GM21423 (cell line): ENCODE measurements around the gene CLDN1.

Source experiments
- ATAC-seq: cut with Tn5 transposase; IDR thresholded peaks from one replicate; pipeline ENCODE4 v1.9.1; 2021; ENCODE audit warnings: mild to moderate bottlenecking, moderate library complexity; ENCODE audit not compliant: unreplicated experiment

Gene CLDN1, protein sequence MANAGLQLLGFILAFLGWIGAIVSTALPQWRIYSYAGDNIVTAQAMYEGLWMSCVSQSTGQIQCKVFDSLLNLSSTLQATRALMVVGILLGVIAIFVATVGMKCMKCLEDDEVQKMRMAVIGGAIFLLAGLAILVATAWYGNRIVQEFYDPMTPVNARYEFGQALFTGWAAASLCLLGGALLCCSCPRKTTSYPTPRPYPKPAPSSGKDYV

DNA sequence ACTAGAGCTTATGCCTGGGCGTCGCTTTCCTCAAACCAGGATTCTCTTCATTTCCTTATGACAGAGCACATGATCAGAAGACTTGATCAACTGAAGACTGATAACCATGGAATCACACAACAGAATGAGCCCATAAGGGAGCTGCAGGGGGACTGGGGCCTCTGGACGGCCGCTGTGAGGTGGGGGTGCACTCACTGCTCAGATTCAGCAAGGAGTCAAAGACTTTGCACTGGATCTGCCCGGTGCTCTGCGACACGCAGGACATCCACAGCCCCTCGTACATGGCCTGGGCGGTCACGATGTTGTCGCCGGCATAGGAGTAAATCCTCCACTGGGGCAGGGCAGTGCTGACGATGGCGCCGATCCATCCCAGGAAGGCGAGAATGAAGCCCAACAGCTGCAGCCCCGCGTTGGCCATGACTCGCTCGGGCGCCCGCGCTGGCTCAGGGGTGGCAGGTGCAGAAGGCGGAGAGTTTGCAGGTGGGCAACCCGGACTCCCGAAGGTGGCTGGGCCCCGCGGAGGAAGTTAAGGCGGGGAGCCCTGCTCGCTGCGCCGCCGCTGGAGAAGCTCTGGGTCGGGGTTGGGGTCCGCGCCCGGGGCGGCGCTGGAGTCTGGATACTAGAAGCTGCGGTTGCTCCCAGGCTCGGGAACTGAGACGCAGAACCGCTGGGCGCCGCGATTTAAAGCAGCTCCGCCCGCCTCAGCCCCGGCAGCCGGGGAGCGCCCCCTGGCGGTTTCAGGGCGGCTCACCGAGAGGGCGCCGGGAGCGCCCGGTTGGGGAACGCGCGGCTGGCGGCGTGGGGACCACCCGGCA, at the start of gene CLDN1:
CLDN1 (minus strand) TSS at position 658 of the 815 bp plus-strand sequence; CDS start at position 418, 240 bp downstream.
- peak; percentile 88 for ATAC-seq

DNA sequence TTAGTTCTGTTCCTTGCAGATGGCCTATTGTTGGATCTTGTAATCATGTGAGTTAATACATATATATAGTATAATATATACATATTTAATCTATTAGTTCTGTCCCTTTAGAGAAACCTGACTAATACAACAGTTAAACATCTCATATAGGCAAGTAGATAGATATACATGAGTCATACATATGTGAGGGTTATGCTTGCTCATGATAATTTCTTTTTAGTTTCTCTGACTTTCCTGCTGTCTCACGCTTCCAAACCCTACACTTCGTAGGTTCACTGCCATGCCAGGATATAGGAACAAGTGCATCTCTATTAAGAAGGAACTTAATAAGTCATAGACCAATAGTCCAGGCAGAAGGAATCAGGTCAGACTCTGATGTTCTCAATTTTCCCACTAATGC, 48.9 kb upstream of the CLDN1 start:
- ATAC-seq: no peak

DNA sequence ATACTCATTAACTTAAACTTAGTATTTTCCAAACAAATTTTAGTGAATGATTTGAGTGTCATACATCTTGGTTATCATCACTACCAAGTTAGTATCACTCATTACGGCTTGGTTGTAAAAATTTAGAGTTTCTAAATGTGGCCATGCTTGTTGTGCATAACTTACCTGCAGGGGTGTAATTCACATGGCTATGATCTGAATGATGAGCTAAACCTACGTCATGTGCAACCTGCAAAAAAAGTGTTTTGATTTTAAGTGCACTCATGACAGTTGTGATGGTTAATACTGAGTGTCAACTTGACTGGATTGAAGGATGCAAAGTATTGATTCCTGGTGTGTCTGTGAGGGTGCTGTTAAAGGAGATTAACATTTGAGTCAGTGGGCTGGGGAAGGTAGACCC, 48.1 kb upstream of the CLDN1 start:
- no peak for ATAC-seq

DNA sequence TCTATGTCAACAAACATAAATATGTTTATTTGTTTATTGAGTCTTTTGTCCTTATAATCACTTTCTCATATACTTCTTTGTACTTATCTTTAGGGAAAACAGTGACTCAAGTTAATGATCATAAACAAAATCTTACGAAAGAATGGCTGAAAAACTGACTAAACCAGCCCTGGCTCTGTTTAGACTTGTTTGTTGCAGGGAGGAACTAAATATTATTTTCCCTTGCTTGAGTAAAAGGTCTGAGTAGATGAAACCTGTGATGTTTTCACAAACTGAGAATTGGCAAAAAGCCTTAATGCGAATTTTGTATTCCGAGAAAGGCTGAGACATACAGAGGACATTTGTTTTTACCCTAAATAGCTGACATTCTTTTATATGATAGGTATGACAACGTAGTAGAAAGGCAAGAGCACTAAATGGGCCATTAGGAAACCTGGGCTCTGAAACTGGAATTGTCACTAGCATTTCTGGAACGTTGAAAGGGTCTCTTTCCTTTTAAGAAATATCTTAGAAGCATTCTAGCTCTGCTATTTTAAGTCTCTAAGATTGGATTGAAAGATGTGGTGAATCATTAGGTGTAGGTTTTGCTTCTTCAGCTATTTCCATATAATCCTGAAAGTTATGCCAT, 47.5 kb upstream of the CLDN1 start:
- no peak for ATAC-seq

DNA sequence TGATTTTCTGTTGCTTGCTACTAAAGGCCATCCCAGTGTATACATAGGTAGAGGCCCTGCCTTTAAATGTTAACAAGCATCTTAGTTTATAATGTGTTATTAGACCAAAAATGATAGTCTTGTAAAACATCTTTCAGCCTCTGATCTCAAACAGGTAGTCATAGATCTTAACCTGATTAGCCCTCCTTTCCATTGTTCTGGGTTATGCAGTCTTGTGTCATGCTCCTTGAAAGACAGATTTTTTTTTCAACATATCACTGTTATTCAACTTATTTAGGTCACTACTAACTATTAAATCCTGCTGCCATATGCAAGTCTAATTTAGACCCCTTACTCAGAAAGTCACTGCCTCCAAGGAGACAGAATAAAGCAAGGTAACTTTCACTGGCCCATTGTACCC, 46.6 kb upstream of the CLDN1 start:
- no peak for ATAC-seq

DNA sequence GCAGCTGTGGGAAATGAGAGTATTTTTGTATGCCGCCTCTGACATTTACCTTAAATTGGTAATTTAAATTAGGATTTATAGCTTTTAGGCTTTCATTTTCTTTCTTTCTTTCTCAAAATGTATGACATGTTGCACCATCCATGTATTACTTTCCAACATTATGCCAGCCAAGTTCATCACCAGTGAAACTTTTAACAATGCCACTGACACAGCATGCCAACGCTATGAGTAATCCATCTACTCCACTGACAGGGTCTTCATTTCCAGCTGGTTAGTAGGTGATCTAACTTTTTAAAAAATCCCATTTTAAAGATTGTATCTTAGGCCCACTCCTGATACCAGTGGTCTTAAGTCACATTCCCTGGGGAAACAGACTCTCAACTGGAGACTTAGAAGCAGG, 43.9 kb upstream of the CLDN1 start:
- no peak for ATAC-seq

DNA sequence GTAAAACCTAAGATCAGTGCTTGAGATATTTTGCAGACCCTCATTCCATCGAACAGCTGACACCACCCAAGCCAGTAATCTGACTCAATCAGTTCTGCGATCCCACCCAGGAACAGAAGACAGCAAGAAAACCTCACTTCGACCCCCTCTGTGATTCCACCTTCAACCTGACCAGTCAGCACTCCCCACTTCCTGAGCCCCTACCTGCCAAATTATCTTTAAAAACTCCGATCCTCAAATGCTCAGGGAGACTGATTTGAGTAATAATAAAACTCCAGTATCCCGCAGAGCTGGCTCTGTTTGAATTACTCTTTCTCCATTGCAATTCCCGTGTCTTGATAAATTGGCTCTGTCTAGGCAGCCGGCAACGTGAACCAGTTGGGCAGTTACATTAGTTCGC, 40.0 kb upstream of the CLDN1 start:
- ATAC-seq: no peak

DNA sequence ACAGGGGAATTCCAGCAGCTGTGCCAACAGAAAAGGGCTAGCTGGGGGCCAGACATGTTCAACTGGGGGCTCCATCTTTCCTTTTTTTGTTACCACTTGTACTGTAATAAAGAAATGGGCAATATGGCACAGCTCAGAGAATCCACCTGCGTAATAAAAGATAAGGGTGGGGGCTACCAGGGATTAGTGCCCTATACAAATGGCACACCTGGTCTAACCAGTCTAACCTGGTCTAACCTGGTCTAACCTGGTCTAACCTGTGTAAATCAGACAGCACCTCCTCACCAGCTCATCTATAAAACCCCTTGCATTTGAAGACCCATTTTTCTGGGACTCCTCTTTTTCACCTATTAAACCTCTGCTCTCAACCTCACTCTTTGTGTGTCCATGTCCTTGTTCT, 39.5 kb upstream of the CLDN1 start:
- ATAC-seq: no peak

DNA sequence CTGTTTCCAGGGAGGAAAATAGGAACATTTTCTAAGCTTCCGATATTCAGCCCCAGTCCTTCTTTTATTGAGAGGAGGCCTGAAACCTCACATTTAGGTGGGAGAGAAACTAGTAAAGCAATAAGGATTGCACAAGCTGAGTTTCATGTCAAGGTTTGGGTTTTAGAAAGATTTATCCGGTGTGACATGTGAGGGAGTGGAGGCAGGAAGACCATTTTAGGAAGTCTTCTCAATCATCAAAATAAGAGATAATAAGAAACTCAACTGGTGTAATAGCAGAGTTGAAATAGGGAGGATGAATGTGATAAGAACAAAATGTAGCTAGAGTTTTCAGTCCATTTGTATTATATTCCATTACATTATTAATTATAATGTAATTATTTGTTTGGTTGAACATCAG, 38.0 kb upstream of the CLDN1 start:
- ATAC-seq: no peak

DNA sequence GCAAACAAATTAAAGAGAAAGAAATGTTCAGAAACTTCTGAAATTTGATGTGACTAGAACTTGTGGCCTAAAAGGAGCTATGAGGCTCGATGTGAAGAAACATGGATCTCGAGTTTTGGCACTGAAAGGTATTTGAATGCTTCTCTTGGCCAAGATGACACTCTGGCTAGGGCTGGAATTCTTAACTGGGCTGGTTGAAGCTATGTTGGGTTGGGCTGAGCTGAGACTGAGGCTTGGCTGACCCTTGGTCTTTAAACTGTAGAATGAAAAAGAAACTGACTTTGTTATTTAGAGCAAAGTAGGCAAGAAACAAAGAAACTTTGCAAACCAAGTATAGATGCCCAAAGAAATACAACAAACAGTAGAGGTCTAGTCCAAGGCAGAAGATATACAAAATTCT, 37.6 kb upstream of the CLDN1 start:
- ATAC-seq: no peak

DNA sequence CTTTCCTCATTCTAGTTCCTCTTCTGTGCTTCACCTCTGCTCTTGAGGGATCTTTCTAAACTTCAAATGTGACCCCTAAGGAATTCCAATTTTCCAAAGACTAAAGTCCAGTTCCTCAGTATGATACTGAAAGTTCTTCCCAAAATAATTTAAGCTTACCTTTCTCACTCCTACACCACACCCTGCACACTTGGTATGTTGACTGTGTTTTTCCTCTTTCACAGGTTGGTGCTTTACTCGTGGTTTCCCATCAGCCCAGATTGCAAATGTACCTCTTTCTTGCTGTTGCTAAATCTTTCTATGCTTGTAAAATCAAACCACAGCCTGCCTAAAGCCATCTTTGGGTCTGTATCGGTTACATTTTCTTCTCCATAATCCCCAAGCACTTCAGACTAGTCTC, 35.2 kb upstream of the CLDN1 start:
- ATAC-seq: no peak

DNA sequence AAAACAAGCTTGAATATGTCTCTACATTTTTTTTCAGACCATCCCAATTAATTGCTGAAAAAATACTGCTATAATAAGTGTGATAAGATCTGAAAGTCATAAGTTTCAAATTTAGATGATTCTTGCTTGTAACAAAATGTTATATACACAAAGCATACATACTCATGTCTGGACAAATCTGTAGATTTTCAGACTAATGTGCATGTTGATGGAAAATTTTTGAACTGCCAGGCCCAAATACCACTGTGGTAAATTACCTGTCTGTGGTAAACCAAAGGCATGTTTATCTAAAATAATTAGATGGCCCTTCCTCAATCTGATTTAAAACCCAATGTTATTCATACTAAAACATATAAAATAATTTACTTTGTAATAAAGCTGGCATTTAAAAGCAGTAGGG, 34.0 kb upstream of the CLDN1 start:
- ATAC-seq: no peak

DNA sequence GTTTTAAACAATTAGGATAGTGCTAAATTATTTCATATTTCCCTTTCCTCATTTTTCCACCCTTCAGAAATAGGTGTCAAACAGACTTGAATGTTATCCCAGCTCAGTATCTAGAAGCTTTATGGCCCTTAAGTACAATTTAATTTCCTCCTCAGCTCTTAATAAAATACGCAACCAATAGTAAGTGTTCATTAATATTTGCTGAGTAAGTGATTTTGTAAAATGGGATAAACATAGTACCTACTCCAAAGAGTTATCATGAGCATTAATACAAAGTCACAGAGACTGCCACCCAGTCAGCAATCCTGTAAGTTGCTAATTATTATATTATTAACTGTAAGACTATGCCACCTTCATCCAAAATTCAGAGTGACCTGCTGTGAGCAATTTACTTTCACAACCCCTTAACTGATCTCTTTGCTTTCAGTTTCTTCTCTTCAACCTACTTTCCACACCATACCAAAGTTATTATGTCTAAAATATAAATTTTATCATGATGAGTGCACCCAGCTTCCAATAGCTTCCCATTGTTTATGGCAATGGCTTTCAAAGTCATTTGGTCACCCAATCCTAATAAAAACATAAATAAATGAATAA, 30.7 kb upstream of the CLDN1 start:
- no peak for ATAC-seq

DNA sequence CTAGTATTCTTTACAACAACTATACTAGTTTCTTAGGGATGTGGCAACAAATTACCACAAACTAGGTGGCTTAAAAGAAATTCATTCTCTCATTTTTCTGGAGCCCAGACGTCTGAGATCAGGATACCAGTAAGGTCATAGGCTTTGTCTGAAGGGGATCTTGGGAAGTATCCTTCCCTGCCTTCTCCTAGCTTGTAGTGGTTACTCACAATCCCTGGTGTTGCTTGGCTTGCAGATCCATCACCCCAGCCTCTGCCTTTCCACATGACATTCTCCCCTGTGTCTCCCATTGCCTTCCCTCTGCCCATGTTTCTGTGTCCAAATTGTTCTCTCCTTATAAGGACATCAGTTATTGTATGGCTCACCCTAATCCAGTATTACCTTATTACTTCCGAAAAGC, 24.3 kb upstream of the CLDN1 start:
- ATAC-seq: no peak

DNA sequence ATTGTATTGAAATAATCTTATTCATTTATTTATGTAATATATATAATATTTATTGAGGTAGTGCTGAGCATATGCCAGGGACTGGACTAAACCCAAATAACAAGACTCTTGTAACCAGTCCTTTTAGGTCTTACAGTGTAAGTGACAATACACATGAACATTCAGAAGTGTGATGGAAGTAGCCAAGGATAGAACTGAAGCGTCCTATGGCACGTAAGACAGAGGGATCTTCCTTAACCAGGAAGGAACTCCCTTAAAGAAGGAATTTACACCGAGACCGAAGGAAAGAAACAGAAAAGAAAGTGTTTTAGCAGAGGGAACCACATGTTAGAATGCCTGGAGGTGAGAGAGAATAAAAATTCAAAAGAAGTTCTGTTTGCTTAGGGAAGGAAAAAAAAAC, 23.6 kb upstream of the CLDN1 start:
- no peak for ATAC-seq

DNA sequence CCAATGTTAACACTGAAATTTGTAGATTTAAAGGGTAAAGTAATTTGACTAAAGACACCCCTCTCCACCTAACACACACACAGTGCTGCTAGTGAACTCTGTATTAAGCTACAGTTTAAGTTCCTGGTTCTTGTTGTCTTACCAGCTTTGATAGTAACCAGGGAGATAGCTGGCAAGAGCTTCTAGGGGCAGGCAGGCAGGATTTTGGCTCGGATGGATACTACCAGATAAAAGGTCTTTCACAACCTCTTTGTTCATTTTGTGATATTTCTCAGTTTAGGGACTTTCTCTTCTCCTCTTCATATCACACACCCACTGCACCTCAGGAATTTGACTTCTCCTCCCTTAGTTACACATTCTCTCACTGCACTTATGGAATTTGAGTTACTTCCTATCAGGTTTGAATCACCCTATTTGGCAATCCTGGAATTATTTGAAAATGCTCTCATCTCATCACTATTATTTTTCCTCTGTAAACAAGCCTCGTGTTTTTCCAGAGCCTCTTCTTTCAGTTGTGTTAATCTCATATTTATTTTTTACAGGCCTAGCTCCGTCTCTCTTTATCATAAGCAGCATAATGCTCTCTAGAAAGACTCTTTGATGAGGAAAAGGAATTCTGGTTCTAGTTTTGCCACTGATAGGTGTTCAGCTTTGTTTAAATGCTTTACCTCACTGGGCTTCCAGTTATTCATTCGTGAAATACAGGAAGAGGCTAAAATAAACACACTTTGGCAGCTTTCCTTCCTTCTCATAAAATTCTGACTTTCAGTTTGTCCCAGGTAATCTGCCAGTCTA, 23.0 kb upstream of the CLDN1 start:
- no peak for ATAC-seq

DNA sequence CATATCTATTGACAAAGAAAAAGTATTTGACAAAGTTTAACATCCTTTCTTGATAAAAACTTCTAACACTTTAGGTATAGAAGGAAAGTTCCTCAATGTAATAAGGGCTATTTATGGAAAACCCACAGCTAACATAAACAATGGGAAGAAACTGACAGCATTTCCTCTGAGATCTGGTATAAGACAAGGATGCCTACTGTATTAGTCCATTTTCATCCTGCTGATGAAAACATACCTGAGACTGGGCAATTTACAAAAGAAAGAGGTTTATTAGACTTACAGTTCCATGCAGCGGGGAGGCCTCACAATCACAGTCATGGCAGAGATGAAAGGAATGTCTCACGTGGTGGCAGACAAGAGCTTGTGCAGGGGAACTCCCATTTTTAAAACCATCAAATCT, 17.8 kb upstream of the CLDN1 start:
- no peak for ATAC-seq

DNA sequence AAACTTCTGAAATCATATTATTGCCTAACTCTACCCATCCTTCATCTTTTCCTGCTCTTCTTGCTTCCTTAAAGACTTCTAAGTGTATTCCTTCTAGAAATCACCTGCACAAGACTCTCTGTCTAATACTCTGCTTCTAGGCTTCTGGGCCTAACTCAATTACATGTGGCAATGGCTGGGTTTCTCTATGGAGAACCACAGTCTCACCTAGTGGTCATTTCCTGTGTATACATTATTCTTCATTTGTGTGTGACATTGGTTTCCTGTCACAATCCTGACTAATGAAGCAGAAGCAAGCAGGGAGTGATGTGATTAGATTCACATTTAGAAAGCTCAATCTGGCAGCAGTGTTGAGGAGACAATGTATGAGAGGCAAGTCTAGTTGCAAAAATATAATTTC, 16.9 kb upstream of the CLDN1 start:
- ATAC-seq: peak; percentile 81

DNA sequence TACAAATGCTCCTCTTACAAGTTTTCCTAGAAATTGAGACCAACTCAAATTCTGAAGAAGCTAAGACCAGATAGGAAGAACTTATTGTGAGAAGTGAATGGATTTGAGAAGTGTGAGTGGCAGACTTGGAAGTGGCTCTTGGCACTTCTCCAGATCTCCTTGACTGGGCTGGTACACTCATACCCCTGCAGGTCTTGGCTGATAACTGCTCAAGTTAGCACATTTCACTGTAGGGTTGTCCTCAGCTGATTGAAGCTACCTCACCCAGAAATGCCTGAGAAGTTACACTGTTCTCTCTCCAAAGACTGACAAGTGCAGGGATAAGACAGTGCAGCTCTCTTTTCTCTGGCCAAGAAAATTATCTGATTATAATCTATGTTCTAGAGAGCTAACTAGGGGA, 16.5 kb upstream of the CLDN1 start:
- no peak for ATAC-seq

DNA sequence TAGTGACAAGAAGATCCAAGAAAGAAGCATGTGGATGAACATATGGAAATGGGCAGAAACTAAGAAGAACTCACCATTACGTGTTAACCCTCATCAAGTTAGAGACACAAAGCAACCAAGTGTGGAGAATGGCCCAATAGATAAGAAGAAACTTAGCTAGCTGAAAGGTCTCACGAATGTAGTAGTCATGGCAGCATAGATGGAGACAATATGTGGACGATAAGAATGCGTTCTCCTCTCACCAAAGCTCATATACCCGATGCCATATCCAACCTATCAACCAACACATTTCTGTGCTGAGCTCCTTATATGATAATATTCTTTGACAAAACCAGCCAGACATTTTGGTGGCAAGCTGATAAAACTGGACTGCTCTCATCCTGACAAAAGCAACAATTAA, 15.1 kb upstream of the CLDN1 start:
- ATAC-seq: no peak
